HEK293T (cell line): ENCODE measurements around the gene MYOG.

Experiments
- CTCF ChIA-PET: fragments of 350-600 bp; formaldehyde crosslinking; extraction: SDS; loops from one replicate; lab custom pipeline; 2021; ENCODE audit warnings: antibody characterized with exemption, inconsistent platforms; lab: Yijun Ruan, JAX
- POLR2A ChIA-PET: fragments of 350-600 bp; formaldehyde crosslinking; extraction: SDS; loops from one replicate; lab custom pipeline; 2020; ENCODE audit warnings: antibody characterized with exemption, inconsistent platforms; lab: Yijun Ruan, JAX
- DNase-seq: peaks from one replicate; pipeline ENCODE4 v3.0.0; 2012; ENCODE audit warnings: mixed read lengths; ENCODE audit errors: extremely low spot score
- ARNT ChIP-seq: fragments of 450-650 bp; IDR thresholded peaks from 2 replicates; pipeline ENCODE4 v1.6.1; 2017; ENCODE audit warnings: mild to moderate bottlenecking
- BHLHE40 ChIP-seq: fragments of 450-650 bp; IDR thresholded peaks from 2 replicates; pipeline ENCODE4 v1.6.1; 2016; ENCODE audit warnings: mild to moderate bottlenecking, moderate library complexity, borderline replicate concordance
- CTBP1 ChIP-seq: fragments of 450-650 bp; IDR thresholded peaks from 2 replicates; pipeline ENCODE4 v1.6.1; 2016; ENCODE audit warnings: borderline replicate concordance
- ELF4 ChIP-seq: fragments of 450-650 bp; IDR thresholded peaks from 2 replicates; pipeline ENCODE4 v1.6.1; 2017; ENCODE audit warnings: antibody characterized with exemption
- FOXA1 ChIP-seq: fragments of 450-650 bp; IDR thresholded peaks from 2 replicates; pipeline ENCODE4 v1.6.1; 2016; ENCODE audit warnings: mild to moderate bottlenecking
- FOXK2 ChIP-seq: fragments of 450-650 bp; IDR thresholded peaks from 2 replicates; pipeline ENCODE4 v1.6.1; 2016; ENCODE audit warnings: mild to moderate bottlenecking
- FOXM1 ChIP-seq: fragments of 450-650 bp; IDR thresholded peaks from 2 replicates; pipeline ENCODE4 v1.6.1; 2017; ENCODE audit warnings: mild to moderate bottlenecking, borderline replicate concordance
- HDGF ChIP-seq: fragments of 450-650 bp; IDR thresholded peaks from 2 replicates; pipeline ENCODE4 v1.6.1; 2017; ENCODE audit warnings: antibody characterized with exemption, borderline replicate concordance
- L3MBTL2 ChIP-seq: fragments of 450-650 bp; conservative IDR thresholded peaks from 2 replicates; pipeline ENCODE4 v1.6.1; 2016; ENCODE audit warnings: mild to moderate bottlenecking
- LEF1 ChIP-seq: fragments of 450-650 bp; IDR thresholded peaks from 2 replicates; pipeline ENCODE4 v1.6.1; 2017; ENCODE audit warnings: mild to moderate bottlenecking, borderline replicate concordance
- NFRKB ChIP-seq: fragments of 450-650 bp; IDR thresholded peaks from 2 replicates; pipeline ENCODE4 v1.6.1; 2016; ENCODE audit warnings: mild to moderate bottlenecking, moderate library complexity
- SP1 ChIP-seq: fragments of 450-650 bp; IDR thresholded peaks from 2 replicates; pipeline ENCODE4 v1.6.1; 2017
- SUZ12 ChIP-seq: fragments of 450-650 bp; IDR thresholded peaks from 2 replicates; pipeline ENCODE4 v1.6.1; 2016; ENCODE audit warnings: mild to moderate bottlenecking
- TARDBP ChIP-seq: fragments of 450-650 bp; IDR thresholded peaks from 2 replicates; pipeline ENCODE4 v1.6.1; 2016
- ZNF384 ChIP-seq: fragments of 450-650 bp; IDR thresholded peaks from 2 replicates; pipeline ENCODE4 v1.6.1; 2016
- TF ChIP-seq, protein P1 (sequence below): fragments of 450-650 bp; IDR thresholded peaks from 2 replicates; pipeline ENCODE4 v1.6.1; 2016

MYOG gene

GRCh38 chr1:203049077-203049476 lies 36.7 kb downstream of the MYOG start:
- POLR2A ChIA-PET: no interaction called here
- TF ChIP-seq BHLHE40 (no peak), LEF1 (no peak), FOXK2 (no peak), CTBP1 (no peak), FOXA1 (no peak), HDGF (no peak), ZNF384 (no peak), NFRKB (no peak), TARDBP (no peak), L3MBTL2 (no peak), SUZ12 (no peak), ARNT (no peak), FOXM1 (no peak), SP1 (no peak), ELF4 (no peak)
- TF ChIP-seq, protein P1, sequence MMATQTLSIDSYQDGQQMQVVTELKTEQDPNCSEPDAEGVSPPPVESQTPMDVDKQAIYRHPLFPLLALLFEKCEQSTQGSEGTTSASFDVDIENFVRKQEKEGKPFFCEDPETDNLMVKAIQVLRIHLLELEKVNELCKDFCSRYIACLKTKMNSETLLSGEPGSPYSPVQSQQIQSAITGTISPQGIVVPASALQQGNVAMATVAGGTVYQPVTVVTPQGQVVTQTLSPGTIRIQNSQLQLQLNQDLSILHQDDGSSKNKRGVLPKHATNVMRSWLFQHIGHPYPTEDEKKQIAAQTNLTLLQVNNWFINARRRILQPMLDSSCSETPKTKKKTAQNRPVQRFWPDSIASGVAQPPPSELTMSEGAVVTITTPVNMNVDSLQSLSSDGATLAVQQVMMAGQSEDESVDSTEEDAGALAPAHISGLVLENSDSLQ: no peak
- no peak for DNase-seq
- CTCF ChIA-PET: interaction anchor here (1.2 kb wide), 1 partner anchor 9 kb away, joined by 4 read pairs; no protein-coding TSS in a partner anchor

DNA sequence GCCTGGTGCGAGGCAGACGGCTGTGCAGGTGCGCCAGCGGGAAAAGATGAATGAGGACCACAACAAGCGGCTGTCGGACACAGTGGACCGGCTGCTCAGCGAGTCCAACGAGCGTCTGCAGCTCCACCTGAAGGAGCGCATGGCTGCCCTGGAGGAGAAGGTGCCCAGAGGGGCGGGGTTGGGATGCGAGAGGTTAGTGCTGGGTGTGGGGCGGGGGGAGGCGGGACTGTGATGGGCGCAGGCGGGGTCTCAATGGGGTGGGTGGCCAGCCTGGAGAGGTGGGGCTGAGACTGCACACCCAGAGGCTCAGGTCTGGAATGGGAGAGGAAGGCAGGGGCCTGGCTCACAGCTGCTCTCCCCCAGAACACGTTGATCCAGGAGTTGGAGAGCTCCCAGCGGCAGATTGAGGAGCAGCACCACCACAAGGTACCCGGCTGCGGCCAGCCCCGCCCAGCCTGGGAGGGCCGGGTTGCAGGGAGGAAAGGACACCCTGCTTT lies 37.2 kb downstream of the MYOG start:
- CTCF ChIA-PET: interaction anchor here (1.2 kb wide), 1 partner anchor 9 kb away, joined by 4 read pairs; no protein-coding TSS in a partner anchor
- DNase-seq: no peak
- POLR2A ChIA-PET: no interaction called here
- TF ChIP-seq CTBP1 (no peak), ARNT (no peak), ELF4 (no peak), NFRKB (no peak), FOXK2 (no peak), TARDBP (no peak), ZNF384 (no peak), HDGF (no peak), LEF1 (no peak), SUZ12 (no peak), FOXA1 (no peak), FOXM1 (no peak), L3MBTL2 (no peak), BHLHE40 (no peak), SP1 (no peak)
- TF ChIP-seq, protein P1: no peak

- CTCF ChIA-PET: interaction anchor here (1.2 kb wide), 1 partner anchor 8 kb away, joined by 4 read pairs; no protein-coding TSS in a partner anchor
- DNase-seq: no peak
- TF ChIP-seq FOXA1 (no peak), ZNF384 (no peak), L3MBTL2 (no peak), FOXK2 (no peak), SUZ12 (no peak), LEF1 (no peak), ELF4 (no peak), FOXM1 (no peak), HDGF (no peak), BHLHE40 (no peak)
- TF ChIP-seq, protein P1: no peak
- POLR2A ChIA-PET: interaction anchor here (1.0 kb wide), 1 partner anchor 69 kb away, joined by 3 read pairs; no protein-coding TSS in a partner anchor
Measured at GRCh38 chr1:203048086-203048485, 37.7 kb downstream of the MYOG start.

DNA sequence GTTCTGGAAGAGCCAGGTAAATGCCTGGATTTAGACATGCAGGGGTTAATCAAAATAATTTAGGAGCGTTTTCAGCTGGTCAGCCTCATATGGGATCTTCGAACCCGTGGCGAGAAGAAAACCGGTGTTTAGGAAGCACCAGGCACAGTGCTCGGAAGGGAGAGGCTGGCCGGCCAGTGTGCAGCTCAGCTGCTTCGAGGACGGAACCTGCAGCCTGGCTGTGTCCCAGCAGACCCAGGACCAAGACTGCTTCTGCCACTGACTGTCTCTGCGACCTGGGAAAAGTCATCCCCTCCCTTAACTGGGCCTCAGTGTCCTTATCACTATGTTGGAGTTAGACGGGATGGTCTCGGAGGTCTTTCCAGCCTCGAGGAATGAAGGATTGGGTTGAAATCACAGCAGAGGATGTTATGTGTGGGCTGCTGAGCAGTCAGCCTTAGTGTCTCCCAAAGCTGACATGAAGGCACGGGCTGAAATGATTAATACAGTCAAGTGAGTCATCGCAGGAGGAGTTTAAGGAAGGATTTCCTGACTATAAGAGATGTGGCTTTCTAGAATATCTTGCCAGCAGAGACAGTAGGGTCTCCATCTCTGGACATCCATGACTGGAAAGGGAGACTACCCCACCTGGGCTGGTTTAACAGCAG lies 38.7 kb downstream of the MYOG start:
- POLR2A ChIA-PET: interaction anchor here (1.0 kb wide), 1 partner anchor 70 kb away, joined by 3 read pairs; no protein-coding TSS in a partner anchor
- no peak for TF ChIP-seq FOXM1
- TF ChIP-seq ZNF384: no peak
- TF ChIP-seq FOXK2: no peak
- TF ChIP-seq HDGF: no peak
- TF ChIP-seq NFRKB: no peak
- TF ChIP-seq CTBP1: no peak
- TF ChIP-seq BHLHE40: no peak
- TF ChIP-seq TARDBP: no peak
- no peak for DNase-seq
- CTCF ChIA-PET: interaction anchor here (0.9 kb wide), 1 partner anchor 9 kb away, joined by 3 read pairs; no protein-coding TSS in a partner anchor

DNA sequence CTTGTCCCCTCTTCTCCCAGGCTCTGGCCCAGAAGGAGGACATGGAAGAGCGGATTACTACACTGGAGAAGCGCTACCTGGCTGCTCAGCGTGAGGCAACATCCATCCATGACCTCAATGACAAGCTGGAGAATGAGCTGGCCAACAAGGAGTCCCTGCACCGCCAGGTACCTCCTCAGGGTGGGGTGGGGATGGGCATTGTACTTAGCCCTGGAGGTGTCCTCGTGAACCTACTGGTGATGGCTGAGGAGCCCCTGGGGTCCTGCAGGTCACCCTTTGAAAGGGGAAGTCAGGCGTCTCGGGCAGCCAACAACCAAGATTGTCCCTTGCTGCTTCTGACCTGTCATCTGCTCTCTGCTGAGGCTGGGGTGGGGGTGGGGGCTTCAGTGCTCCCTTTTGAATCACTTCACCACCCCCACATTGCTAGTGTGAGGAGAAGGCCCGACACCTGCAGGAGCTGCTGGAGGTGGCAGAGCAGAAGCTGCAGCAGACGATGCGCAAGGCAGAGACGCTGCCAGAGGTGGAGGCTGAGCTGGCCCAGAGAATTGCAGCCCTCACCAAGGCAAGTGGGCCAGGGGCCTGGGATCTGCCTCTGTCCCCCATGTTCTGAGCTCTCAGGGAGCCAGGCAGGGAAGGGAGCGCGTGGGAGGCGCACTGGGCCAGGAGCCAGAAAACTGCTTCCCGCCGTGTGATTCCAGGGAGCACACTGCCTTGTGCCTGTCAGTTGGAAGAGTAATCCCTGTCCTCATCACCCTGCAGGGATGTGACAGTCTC lies 39.8 kb downstream of the MYOG start:
- TF ChIP-seq FOXM1: no peak
- no peak for TF ChIP-seq ZNF384
- no peak for TF ChIP-seq SUZ12
- TF ChIP-seq ARNT: no peak
- no peak for TF ChIP-seq TARDBP
- TF ChIP-seq, protein P1: no peak
- no peak for TF ChIP-seq LEF1
- TF ChIP-seq CTBP1: no peak
- no peak for TF ChIP-seq L3MBTL2
- no peak for DNase-seq
- CTCF ChIA-PET: interaction anchor here (0.9 kb wide), 1 partner anchor 10 kb away, joined by 3 read pairs; no protein-coding TSS in a partner anchor
- POLR2A ChIA-PET: no interaction called here
